Ectodermal cell (in vitro differentiated cells): ENCODE measurements around the gene NCEH1.
"Not testable (repeated sequence)": the region's sequence is repeated elsewhere in the genome, so short reads cannot be mapped to it uniquely, and the experiment has no call there.

Experiments
- H3K27ac ChIP-seq: 2 replicates; pipeline ENCODE4 v1.7.0; 2013; ENCODE audit warnings: mild to moderate bottlenecking, low read depth, low read length; ENCODE audit not compliant: insufficient read depth, poor library complexity, severe bottlenecking
- H3K27me3 ChIP-seq: 2 replicates; pipeline ENCODE4 v1.7.0; 2013; ENCODE audit warnings: mild to moderate bottlenecking, low read length; ENCODE audit not compliant: insufficient read depth, control insufficient read depth, poor library complexity, severe bottlenecking
- H3K36me3 ChIP-seq: one replicate; pipeline ENCODE4 v1.7.0; 2013; ENCODE audit warnings: low read length; ENCODE audit not compliant: control insufficient read depth, insufficient read depth
- H3K4me1 ChIP-seq: one replicate; pipeline ENCODE4 v1.7.0; 2013; ENCODE audit warnings: low read length; ENCODE audit not compliant: control insufficient read depth, insufficient read depth
- H3K4me3 ChIP-seq: 2 replicates; pipeline ENCODE4 v1.7.0; 2013; ENCODE audit warnings: low read depth, low read length, control low read depth; ENCODE audit not compliant: insufficient read depth
- H3K9me3 ChIP-seq: 2 replicates; pipeline ENCODE4 v1.7.0; 2013; ENCODE audit warnings: mild to moderate bottlenecking, low read length, moderate library complexity; ENCODE audit not compliant: control insufficient read depth
- WGBS, 2 experiments: methylation state at CpG; one replicate each; pipeline ENCODE4 v1.1.7; 2013; ENCODE audit warnings: missing lambda C conversion rate in 2 of 2; 5-methylcytosine and 5-hydroxymethylcytosine counted together

The NCEH1 gene

GRCh38 chr3:172707967-172708366 is 2.9 kb downstream of the NCEH1 start:
- Histone ChIP-seq H3K9me3 (no peaks in the 10 kb centered on the region), H3K4me3 (no peak overlapping the region), H3K36me3 (no peaks in the 10 kb centered on the region), H3K27ac (no peak overlapping the region), H3K27me3 (peaks cover 6% of the 10 kb centered on the region), H3K4me1 (peaks cover 6% of the 10 kb centered on the region)
- WGBS, 2 experiments = 88 to 100% methylated on average over 1 of the region's 1 CpG

- 81 to 92% methylated on average over 2 of the region's 2 CpGs for WGBS, 2 experiments
- H3K27ac ChIP-seq = no peak overlapping the region
- peaks cover 6% of the 10 kb centered on the region for H3K4me1 ChIP-seq
- H3K27me3 ChIP-seq = peaks cover 6% of the 10 kb centered on the region
- no peak overlapping the region for H3K4me3 ChIP-seq
- no peaks in the 10 kb centered on the region for H3K36me3 ChIP-seq
- H3K9me3 ChIP-seq = no peaks in the 10 kb centered on the region
Measured at GRCh38 chr3:172707030-172707429, 3.8 kb downstream of the NCEH1 start.

GRCh38 chr3:172705170-172705569 is 5.7 kb downstream of the NCEH1 start:
- peaks cover 6% of the 10 kb centered on the region for H3K4me1 ChIP-seq
- H3K4me3 ChIP-seq = no peak overlapping the region
- no peaks in the 10 kb centered on the region for H3K9me3 ChIP-seq
- no peaks in the 10 kb centered on the region for H3K36me3 ChIP-seq
- WGBS, 2 experiments = 92 to 99% methylated on average over 4 of the region's 4 CpGs
- H3K27ac ChIP-seq = no peak overlapping the region
- H3K27me3 ChIP-seq = peaks cover 6% of the 10 kb centered on the region

- H3K27me3 ChIP-seq = no peaks in the 10 kb centered on the region
- H3K4me3 ChIP-seq = no peak overlapping the region
- no peaks in the 10 kb centered on the region for H3K36me3 ChIP-seq
- WGBS, 2 experiments = 78 to 87% methylated on average over 1 of the region's 1 CpG
- no peak overlapping the region for H3K27ac ChIP-seq
- no peaks in the 10 kb centered on the region for H3K4me1 ChIP-seq
- no peaks in the 10 kb centered on the region for H3K9me3 ChIP-seq
Measured at GRCh38 chr3:172704001-172704400, 6.9 kb downstream of the NCEH1 start.

GRCh38 chr3:172702731-172703130 is 8.1 kb downstream of the NCEH1 start:
- not testable (repeated sequence) for H3K9me3 ChIP-seq, H3K27me3 ChIP-seq, H3K4me1 ChIP-seq, H3K4me3 ChIP-seq, H3K27ac ChIP-seq, H3K36me3 ChIP-seq
- 90 to 95% methylated on average over 2 of the region's 3 CpGs for WGBS, 2 experiments

- Histone ChIP-seq H3K27me3 (no peaks in the 10 kb centered on the region), H3K27ac (no peak overlapping the region), H3K36me3 (no peaks in the 10 kb centered on the region), H3K4me1 (no peaks in the 10 kb centered on the region), H3K9me3 (no peaks in the 10 kb centered on the region), H3K4me3 (no peak overlapping the region)
- WGBS, 2 experiments = 93 to 95% methylated on average over 2 to 3 of the region's 3 CpGs
Measured at GRCh38 chr3:172702256-172702655, 8.6 kb downstream of the NCEH1 start.

GRCh38 chr3:172701751-172702150 is 9.1 kb downstream of the NCEH1 start:
- Histone ChIP-seq H3K4me3 (no peak overlapping the region), H3K36me3 (no peaks in the 10 kb centered on the region), H3K27ac (no peak overlapping the region), H3K27me3 (no peaks in the 10 kb centered on the region), H3K4me1 (no peaks in the 10 kb centered on the region), H3K9me3 (no peaks in the 10 kb centered on the region)
- WGBS, 2 experiments = 94 to 98% methylated on average over 3 of the region's 3 CpGs

- Histone ChIP-seq H3K36me3 (no peaks in the 10 kb centered on the region), H3K27me3 (no peaks in the 10 kb centered on the region), H3K4me3 (no peak overlapping the region), H3K9me3 (no peaks in the 10 kb centered on the region), H3K4me1 (no peaks in the 10 kb centered on the region), H3K27ac (no peak overlapping the region)
- 91 to 95% methylated on average over 1 of the region's 1 CpG for WGBS, 2 experiments
Measured at GRCh38 chr3:172700936-172701455, 9.9 kb downstream of the NCEH1 start.

- H3K9me3 ChIP-seq = no peaks in the 10 kb centered on the region
- H3K36me3 ChIP-seq = no peaks in the 10 kb centered on the region
- H3K27ac ChIP-seq = no peak overlapping the region
- 67 to 94% methylated on average over 1 of the region's 1 CpG for WGBS, 2 experiments
- no peaks in the 10 kb centered on the region for H3K4me1 ChIP-seq
- H3K27me3 ChIP-seq = no peaks in the 10 kb centered on the region
- H3K4me3 ChIP-seq = no peak overlapping the region
Measured at GRCh38 chr3:172700256-172700655, 10.6 kb downstream of the NCEH1 start.

- no peaks in the 10 kb centered on the region for H3K36me3 ChIP-seq
- H3K9me3 ChIP-seq = no peaks in the 10 kb centered on the region
- H3K27ac ChIP-seq = no peak overlapping the region
- no peak overlapping the region for H3K4me3 ChIP-seq
- no peaks in the 10 kb centered on the region for H3K4me1 ChIP-seq
- WGBS, 2 experiments = 93 to 95% methylated on average over 7 of the region's 7 CpGs
- no peaks in the 10 kb centered on the region for H3K27me3 ChIP-seq
Measured at GRCh38 chr3:172699031-172699430, 11.8 kb downstream of the NCEH1 start.

- Histone ChIP-seq H3K27me3 (no peaks in the 10 kb centered on the region), H3K27ac (no peak overlapping the region), H3K9me3 (no peaks in the 10 kb centered on the region), H3K4me3 (no peak overlapping the region), H3K4me1 (no peaks in the 10 kb centered on the region), H3K36me3 (no peaks in the 10 kb centered on the region)
- WGBS, 2 experiments = 92 to 95% methylated on average over 6 of the region's 6 CpGs
Measured at GRCh38 chr3:172698631-172699030, 12.2 kb downstream of the NCEH1 start.
